HepG2 (cell line): ENCODE results near the gene AFAP1. TPM values are rescaled to one million over a fixed set of nuclear protein-coding genes. Genes with fewer than 3 reads are reported as not detected.

Experiments used
- ATAC-seq: fragments of 200-7000 bp; cut with Tn5 transposase; 3 replicates; pipeline ENCODE4 v1.9.1; 2020; ENCODE audit warnings: mild to moderate bottlenecking, moderate library complexity
- BruUV-seq: library from RNA; stranded (reverse); fragments of 400-500 nt; replicated peaks from 2 replicates; lab custom pipeline; 2021; lab: Mats Ljungman, UMichigan
- CTCF ChIA-PET: fragments of 300-600 bp; formaldehyde crosslinking; extraction: SDS; loops from one replicate; lab custom pipeline; 2021; ENCODE audit warnings: low total read pairs, inconsistent platforms, low intra/inter-chr PET ratio; lab: Yijun Ruan, JAX
- POLR2A ChIA-PET: fragments of 350-600 bp; sonication (Branson Sonifier 250); formaldehyde crosslinking; loops from one replicate; lab custom pipeline; 2020; ENCODE audit warnings: antibody characterized with exemption, inconsistent platforms; lab: Yijun Ruan, JAX
- DNase-seq: peaks from one replicate; pipeline ENCODE4 v3.0.0-alpha.2; 2015; ENCODE audit warnings: low spot score
- FAIRE-seq: peaks from 3 replicates; lab custom pipeline; 2011; peaks lifted over from hg19 to GRCh38; lab: Jason Lieb, UNC
- H2AFZ ChIP-seq: one replicate; pipeline ENCODE4 v1.6.1; 2011; ENCODE audit warnings: low read length, inconsistent platforms
- H3K27ac ChIP-seq: fragments of 300-600 bp; 3 replicates; pipeline ENCODE4 v1.8.0; 2011; ENCODE audit warnings: mixed run types, mild to moderate bottlenecking, mixed read lengths, low read length, inconsistent platforms; ENCODE audit not compliant: insufficient read depth; ENCODE audit errors: extremely low read length
- H3K27me3 ChIP-seq, 2 experiments: fragments of 200-600 bp in 1 of 2; 2 replicates in 1 of 2; 3 replicates in 1 of 2; pipeline versions ENCODE4 v1.6.0 to v1.8.0; 2011; ENCODE audit warnings: low read length in 2 of 2, mild to moderate bottlenecking in 2 of 2, moderate library complexity in 2 of 2, inconsistent platforms in 1 of 2; ENCODE audit not compliant: insufficient read depth in 2 of 2, control insufficient read depth in 1 of 2
- H3K36me3 ChIP-seq, 2 experiments: fragments of 200-600 bp in 1 of 2; replicated peaks in 1 of 2; 2 replicates in 1 of 2; 3 replicates in 1 of 2; pipeline versions ENCODE4 v1.5.1 to v1.8.0; 2011; ENCODE audit warnings: low read length in 2 of 2, inconsistent platforms in 1 of 2; ENCODE audit not compliant: insufficient read depth in 2 of 2, control insufficient read depth in 1 of 2
- H3K4me1 ChIP-seq: 2 replicates; pipeline ENCODE4 v1.5.1; 2012; ENCODE audit warnings: low read length, inconsistent platforms; ENCODE audit not compliant: insufficient read depth
- H3K4me2 ChIP-seq: 2 replicates; pipeline ENCODE4 v1.6.0; 2011; ENCODE audit warnings: low read depth, low read length, inconsistent platforms
- H3K4me3 ChIP-seq, 3 experiments: fragments of 200-600 bp in 1 of 3; sonication (generic), shearing (Covaris generic) in 1 of 3; replicated peaks in 1 of 3; 2 replicates each; pipeline ENCODE4 v1.5.1; 2011 to 2016; ENCODE audit warnings: low read length in 3 of 3, inconsistent platforms in 2 of 3, low read depth in 2 of 3, mild to moderate bottlenecking in 2 of 3, control low read depth in 1 of 3, mixed read lengths in 1 of 3; ENCODE audit not compliant: insufficient read depth in 1 of 3
- H3K79me2 ChIP-seq: one replicate; pipeline ENCODE4 v1.6.1; 2011; ENCODE audit warnings: low read length, inconsistent platforms; ENCODE audit not compliant: insufficient read depth
- H3K9ac ChIP-seq: 2 replicates; pipeline ENCODE4 v1.6.0; 2011; ENCODE audit warnings: mild to moderate bottlenecking, low read depth, low read length, inconsistent platforms; ENCODE audit not compliant: insufficient read depth
- H3K9me3 ChIP-seq: 2 replicates; pipeline ENCODE4 v1.5.1; 2012; ENCODE audit warnings: mild to moderate bottlenecking, low read length
- H4K20me1 ChIP-seq: 2 replicates; pipeline ENCODE4 v1.6.0; 2011; ENCODE audit warnings: inconsistent platforms, mild to moderate bottlenecking, low read length, moderate library complexity; ENCODE audit not compliant: insufficient read depth
- ASH2L ChIP-seq: fragments of 300-600, 200-600 bp; sonication (generic); IDR thresholded peaks from 2 replicates; pipeline ENCODE4 v1.7.0; 2017; ENCODE audit warnings: low read depth, mild to moderate bottlenecking, moderate library complexity, mixed read lengths, low read length; ENCODE audit not compliant: insufficient read length
- FOSL2 ChIP-seq: sonication (generic); formaldehyde crosslinking; IDR thresholded peaks from 2 replicates; pipeline ENCODE4 v1.4.0; 2020; ENCODE audit warnings: missing genetic modification reagents
- KLF16 ChIP-seq, 2 experiments: sonication (generic) in 1 of 2; formaldehyde crosslinking in 1 of 2; IDR thresholded peaks; 2 replicates each; pipeline versions ENCODE4 v1.6.1 to v1.8.0; 2016 to 2023; ENCODE audit warnings: missing genetic modification reagents in 2 of 2, missing compliant biosample characterization in 1 of 2
- NBN ChIP-seq: fragments of 450-650 bp; conservative IDR thresholded peaks from 2 replicates; pipeline ENCODE4 v1.6.1; 2017
- SPEN ChIP-seq: sonication (generic); formaldehyde crosslinking; IDR thresholded peaks from 2 replicates; pipeline ENCODE4 v1.5.1; 2020; ENCODE audit warnings: low read depth, mild to moderate bottlenecking, missing genetic modification reagents
- U2AF1 ChIP-seq: fragments of 200-400 bp; formaldehyde crosslinking; optimal IDR thresholded peaks from 2 replicates; pipeline ENCODE3; 2017; ENCODE audit warnings: mild to moderate bottlenecking, low read depth, low read length
- ZHX2 ChIP-seq, 2 experiments: sonication (generic) in 1 of 2; formaldehyde crosslinking in 1 of 2; IDR thresholded peaks; 2 replicates each; pipeline versions ENCODE4 v1.6.1 to v1.9.0; 2014 to 2022; ENCODE audit warnings: antibody characterized with exemption in 1 of 2, borderline replicate concordance in 1 of 2, inconsistent platforms in 1 of 2, low read depth in 1 of 2, missing genetic modification reagents in 1 of 2
- ZNF17 ChIP-seq: sonication (generic); formaldehyde crosslinking; IDR thresholded peaks from 2 replicates; pipeline ENCODE4 v1.5.0; 2020; ENCODE audit warnings: mild to moderate bottlenecking, missing genetic modification reagents
- ZNF234 ChIP-seq: sonication (generic); formaldehyde crosslinking; conservative IDR thresholded peaks from 2 replicates; pipeline ENCODE4 v1.5.1; 2020; ENCODE audit warnings: mild to moderate bottlenecking, missing genetic modification reagents
- ZNF451 ChIP-seq: sonication (generic); formaldehyde crosslinking; IDR thresholded peaks from 2 replicates; pipeline ENCODE4 v1.5.0; 2020; ENCODE audit warnings: mild to moderate bottlenecking, missing genetic modification reagents
- ZNF484 ChIP-seq: sonication (generic); formaldehyde crosslinking; IDR thresholded peaks from 2 replicates; pipeline ENCODE4 v1.5.1; 2020; ENCODE audit warnings: mild to moderate bottlenecking, low read depth, missing genetic modification reagents, borderline replicate concordance
- ZNF670 ChIP-seq: sonication (generic); formaldehyde crosslinking; IDR thresholded peaks from 2 replicates; pipeline ENCODE4 v1.8.0; 2022; ENCODE audit warnings: mild to moderate bottlenecking, missing genetic modification reagents, borderline replicate concordance
- WGBS: methylation state at CpG from one replicate; pipeline ENCODE4 v1.1.6; 2017; ENCODE audit warnings: low lambda C conversion rate; 5-methylcytosine and 5-hydroxymethylcytosine counted together
- in situ Hi-C: cut with HindIII; loops from 2 replicates; pipeline ENCODE4 v1.10.0; 2017; ENCODE audit warnings: low pct_unique_long_range_greater_than_20kb; ENCODE audit not compliant: extremely low pct_ligation_motif_present
- intact Hi-C: fragments of 100-400 bp; cut with micrococcal nuclease; formaldehyde crosslinking; loops from one replicate; pipeline ENCODE4 v1.10.0; 2022; ENCODE audit not compliant: unreplicated experiment
- polyA plus RNA-seq, 8 experiments: library from polyadenylated mRNA; depleted of rRNA in 3 of 8; stranded (reverse) in 7 of 8; unstranded in 1 of 8; fragments of >200 nt; fragmentation: Illumina TruSeq in 4 of 8; extraction: Trizol in 4 of 8; gene quantifications; 2 replicates each; pipeline versions ENCODE4 v1.2.1 to v1.2.3, GENCODE V29; 2011 to 2016; ENCODE audit warnings: low read depth in 4 of 8, missing spikeins in 1 of 8, mixed read lengths in 1 of 8; ENCODE audit not compliant: insufficient read depth in 1 of 8
- total RNA-seq, 5 experiments: library from RNA; depleted of rRNA; stranded (reverse); fragments of >200 nt; fragmentation: Illumina TruSeq; extraction: Trizol; gene quantifications; 2 replicates each; pipeline ENCODE4 v1.2.3, GENCODE V29; 2016; ENCODE audit warnings: low read depth in 1 of 5

AFAP1 gene
- total and polyA plus RNA-seq, 2 of the 13 experiments (the other 11 are each of a cell fraction or from before 2014, with no cell fraction given): 2.5 TPM

- no peak for ATAC-seq
- no TSS peak for BruUV-seq
- no peak for FAIRE-seq
- Histone ChIP-seq H3K4me1 (peaks cover 35% of the 10 kb centered on the region), H3K27me3 (no peaks in the 10 kb centered on the region), H3K9ac (no peak overlapping the region), H3K9me3 (no peaks in the 10 kb centered on the region), H3K79me2 (no peaks in the 10 kb centered on the region), H3K4me2 (no peak overlapping the region), H3K4me3 (no peak overlapping the region), H3K36me3 (peaks cover 0 to 7% of the 10 kb centered on the region in 2 experiments; a peak in 3 of 5 replicates), H4K20me1 (no peaks in the 10 kb centered on the region), H2AFZ (no peak overlapping the region), H3K27ac (no peak overlapping the region)
- intact Hi-C loops: no loop called here
- in situ Hi-C loops: no loop called here
- DNase-seq: no peak
- WGBS: 93% methylated on average over 11 of the region's 11 CpGs
- TF ChIP-seq ASH2L: no peak
- ChIA-PET CTCF (no interaction called here), POLR2A (no interaction called here)
Measured at GRCh38 chr4:7820031-7820818, 119.4 kb downstream of the AFAP1 start.

GRCh38 chr4:7819446-7819845 lies 120.2 kb downstream of the AFAP1 start:
- Histone ChIP-seq H3K36me3 (peaks cover 0 to 13% of the 10 kb centered on the region in 2 experiments; a peak in 3 of 5 replicates), H3K9me3 (no peaks in the 10 kb centered on the region), H2AFZ (no peak overlapping the region), H3K79me2 (no peaks in the 10 kb centered on the region), H3K9ac (no peak overlapping the region), H3K27me3 (no peaks in the 10 kb centered on the region), H3K4me2 (no peak overlapping the region), H3K27ac (no peak overlapping the region), H3K4me1 (peaks cover 29% of the 10 kb centered on the region), H4K20me1 (no peaks in the 10 kb centered on the region), H3K4me3 (no peak overlapping the region)
- DNase-seq: no peak
- FAIRE-seq: no peak
- 96% methylated on average over 9 of the region's 9 CpGs for WGBS
- no peak for ATAC-seq
- ChIA-PET CTCF (no interaction called here), POLR2A (no interaction called here)
- intact Hi-C loops: no loop called here
- in situ Hi-C loops: no loop called here
- no TSS peak for BruUV-seq
- TF ChIP-seq FOSL2 (no peak), ZNF484 (CRISPR knock-in tag) (no peak), NBN (no peak), ZNF234 (no peak), KLF16 (CRISPR knock-in tag; IDR thresholded peaks at IDR 0.05) (no peak), ZNF451 (CRISPR knock-in tag) (no peak), ZHX2 (IDR thresholded peaks at IDR 0.05; ENCODE audit: low read depth) (no peak), ZHX2 (CRISPR knock-in tag; IDR thresholded peaks at IDR 0.05; ENCODE audit: borderline replicate concordance) (no peak), SPEN (CRISPR knock-in tag) (no peak), ZNF670 (no peak), U2AF1 (no peak), ZNF17 (CRISPR knock-in tag) (no peak)
